KMS-11 (cell line): Measurements from ENCODE around the gene SPOCK3.

Experiments used
- H2AFZ ChIP-seq: fragments of 200-600 bp; sonication (generic); 2 replicates; pipeline ENCODE4 v1.6.1; 2016; ENCODE audit warnings: antibody characterized with exemption, mixed run types, low read depth
- H3K27ac ChIP-seq: fragments of 200-600 bp; sonication (generic); 2 replicates; pipeline ENCODE4 v1.6.1; 2016; ENCODE audit warnings: mild to moderate bottlenecking, mixed run types
- H3K27me3 ChIP-seq: fragments of 200-600 bp; sonication (generic); 2 replicates; pipeline ENCODE4 v1.6.1; 2017; ENCODE audit warnings: mild to moderate bottlenecking, low read depth, mixed run types, moderate library complexity; ENCODE audit not compliant: insufficient read depth
- H3K36me3 ChIP-seq: fragments of 200-600 bp; sonication (generic); 2 replicates; pipeline ENCODE4 v1.6.1; 2017; ENCODE audit warnings: mild to moderate bottlenecking, mixed run types; ENCODE audit not compliant: insufficient read depth
- H3K4me1 ChIP-seq: fragments of 200-600 bp; sonication (generic); 2 replicates; pipeline ENCODE4 v1.6.1; 2016; ENCODE audit warnings: mild to moderate bottlenecking, low read depth, mixed run types; ENCODE audit not compliant: poor library complexity, severe bottlenecking
- H3K4me2 ChIP-seq: fragments of 200-600 bp; sonication (generic); 2 replicates; pipeline ENCODE4 v1.7.0; 2016; ENCODE audit warnings: mild to moderate bottlenecking, mixed run types
- H3K4me3 ChIP-seq: fragments of 200-600 bp; sonication (generic); IDR thresholded peaks from 2 replicates; pipeline ENCODE4 v1.6.1; 2017; ENCODE audit warnings: low read depth, low read length, mixed read lengths; ENCODE audit not compliant: insufficient read depth
- H3K79me2 ChIP-seq: fragments of 200-600 bp; sonication (generic); 2 replicates; pipeline ENCODE4 v1.6.1; 2016; ENCODE audit warnings: low read depth, mixed run types; ENCODE audit not compliant: insufficient read depth
- H3K9ac ChIP-seq: fragments of 200-600 bp; sonication (generic); 2 replicates; pipeline ENCODE4 v1.6.1; 2016; ENCODE audit warnings: mild to moderate bottlenecking, mixed run types
- H4K20me1 ChIP-seq: fragments of 200-600 bp; sonication (generic); 2 replicates; pipeline ENCODE4 v1.6.1; 2016; ENCODE audit warnings: mild to moderate bottlenecking, mixed run types; ENCODE audit not compliant: insufficient read depth
- TF ChIP-seq, protein P1 (sequence below): fragments of 200-600 bp; sonication (generic); conservative IDR thresholded peaks from 2 replicates; pipeline ENCODE4 v1.6.1; 2017; ENCODE audit warnings: low read depth, mild to moderate bottlenecking, antibody characterized with exemption, low read length, moderate library complexity, mixed read lengths

Gene SPOCK3

DNA sequence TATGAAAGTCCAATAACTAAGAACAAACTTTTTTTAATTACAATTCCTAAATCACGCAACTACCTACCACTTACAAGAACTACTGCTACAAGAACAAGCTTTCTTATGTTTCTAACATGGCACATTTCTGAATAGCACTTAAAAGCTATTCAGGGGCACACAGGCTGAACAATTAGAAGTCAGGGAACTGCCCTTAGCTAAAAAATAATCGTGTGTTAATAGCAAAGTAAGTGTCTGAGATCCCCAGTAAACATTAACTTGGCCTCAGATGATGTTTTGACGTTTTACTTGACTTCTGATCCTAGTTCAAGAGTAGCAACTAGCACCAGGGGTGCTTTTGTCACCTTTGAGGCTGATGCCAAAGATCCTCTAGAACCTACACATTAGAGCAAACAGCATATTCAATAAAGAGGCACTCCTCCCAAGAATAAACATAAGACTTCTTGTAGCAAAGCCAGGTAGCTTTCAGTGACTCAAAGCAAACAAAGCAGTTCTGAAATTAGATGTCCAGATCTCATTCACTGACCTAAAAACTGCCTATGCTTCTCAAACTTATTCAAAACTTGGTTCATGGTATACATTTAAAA is 16.2 kb downstream of the SPOCK3 start:
- H3K36me3 ChIP-seq: no peaks in the 10 kb centered on the region
- H3K27me3 ChIP-seq: no peaks in the 10 kb centered on the region
- H3K4me3 ChIP-seq: no peak overlapping the region
- no peak overlapping the region for H3K27ac ChIP-seq
- H3K9ac ChIP-seq: no peak overlapping the region
- TF ChIP-seq, protein P1, sequence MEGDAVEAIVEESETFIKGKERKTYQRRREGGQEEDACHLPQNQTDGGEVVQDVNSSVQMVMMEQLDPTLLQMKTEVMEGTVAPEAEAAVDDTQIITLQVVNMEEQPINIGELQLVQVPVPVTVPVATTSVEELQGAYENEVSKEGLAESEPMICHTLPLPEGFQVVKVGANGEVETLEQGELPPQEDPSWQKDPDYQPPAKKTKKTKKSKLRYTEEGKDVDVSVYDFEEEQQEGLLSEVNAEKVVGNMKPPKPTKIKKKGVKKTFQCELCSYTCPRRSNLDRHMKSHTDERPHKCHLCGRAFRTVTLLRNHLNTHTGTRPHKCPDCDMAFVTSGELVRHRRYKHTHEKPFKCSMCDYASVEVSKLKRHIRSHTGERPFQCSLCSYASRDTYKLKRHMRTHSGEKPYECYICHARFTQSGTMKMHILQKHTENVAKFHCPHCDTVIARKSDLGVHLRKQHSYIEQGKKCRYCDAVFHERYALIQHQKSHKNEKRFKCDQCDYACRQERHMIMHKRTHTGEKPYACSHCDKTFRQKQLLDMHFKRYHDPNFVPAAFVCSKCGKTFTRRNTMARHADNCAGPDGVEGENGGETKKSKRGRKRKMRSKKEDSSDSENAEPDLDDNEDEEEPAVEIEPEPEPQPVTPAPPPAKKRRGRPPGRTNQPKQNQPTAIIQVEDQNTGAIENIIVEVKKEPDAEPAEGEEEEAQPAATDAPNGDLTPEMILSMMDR: no peak
- H2AFZ ChIP-seq: no peak overlapping the region
- no peak overlapping the region for H3K4me2 ChIP-seq
- H4K20me1 ChIP-seq: no peaks in the 10 kb centered on the region
- peaks cover 5% of the 10 kb centered on the region for H3K4me1 ChIP-seq
- H3K79me2 ChIP-seq: no peaks in the 10 kb centered on the region

DNA sequence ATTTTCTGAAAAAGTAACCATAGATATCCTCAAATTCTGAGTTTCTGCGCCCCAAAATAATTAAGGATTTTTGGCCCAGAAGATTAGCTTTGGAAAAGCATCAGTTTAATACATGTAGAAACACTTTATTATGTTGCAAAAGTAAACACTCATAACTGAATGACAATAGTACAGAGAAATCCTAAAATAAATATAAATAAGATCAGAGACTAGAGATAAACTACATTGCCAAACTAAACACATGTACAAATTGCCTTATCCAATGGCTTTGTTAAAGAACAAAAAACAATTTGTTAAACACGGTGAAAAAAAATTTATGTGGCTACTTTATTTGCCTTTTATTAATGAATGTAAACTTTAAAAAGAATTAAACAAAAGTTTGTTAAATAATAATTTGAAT is 17.5 kb downstream of the SPOCK3 start:
- Histone ChIP-seq H3K4me3 (no peak overlapping the region), H3K9ac (no peak overlapping the region), H3K4me1 (peaks cover under 1% of the 10 kb centered on the region), H3K27ac (no peak overlapping the region), H4K20me1 (no peaks in the 10 kb centered on the region), H3K79me2 (no peaks in the 10 kb centered on the region), H3K27me3 (no peaks in the 10 kb centered on the region), H3K4me2 (no peak overlapping the region), H3K36me3 (no peaks in the 10 kb centered on the region), H2AFZ (no peak overlapping the region)
- TF ChIP-seq, protein P1: no peak

DNA sequence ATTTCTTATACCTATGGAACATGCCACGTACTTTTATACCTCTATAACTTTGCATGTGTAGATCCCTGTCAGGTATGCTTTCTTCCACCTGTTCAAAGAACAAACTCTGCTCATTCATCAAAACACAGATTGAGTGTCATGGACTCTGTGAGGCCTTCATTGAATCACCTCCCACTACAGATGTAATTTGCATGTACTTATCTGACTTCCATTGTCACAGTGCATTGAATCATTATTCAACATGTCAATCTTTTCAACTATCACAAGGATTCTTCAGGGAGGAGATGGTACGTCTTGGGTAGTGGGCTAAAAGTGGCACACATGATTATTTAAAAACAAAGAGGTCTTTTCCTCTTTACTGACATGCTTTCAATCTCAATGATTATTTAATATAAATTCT is 24.1 kb downstream of the SPOCK3 start:
- H3K79me2 ChIP-seq: no peaks in the 10 kb centered on the region
- no peak overlapping the region for H3K27ac ChIP-seq
- H3K36me3 ChIP-seq: no peaks in the 10 kb centered on the region
- no peaks in the 10 kb centered on the region for H3K27me3 ChIP-seq
- H3K4me3 ChIP-seq: no peak overlapping the region
- TF ChIP-seq, protein P1: no peak
- H2AFZ ChIP-seq: no peak overlapping the region
- no peak overlapping the region for H3K9ac ChIP-seq
- H4K20me1 ChIP-seq: no peaks in the 10 kb centered on the region
- H3K4me2 ChIP-seq: no peak overlapping the region
- no peaks in the 10 kb centered on the region for H3K4me1 ChIP-seq

DNA sequence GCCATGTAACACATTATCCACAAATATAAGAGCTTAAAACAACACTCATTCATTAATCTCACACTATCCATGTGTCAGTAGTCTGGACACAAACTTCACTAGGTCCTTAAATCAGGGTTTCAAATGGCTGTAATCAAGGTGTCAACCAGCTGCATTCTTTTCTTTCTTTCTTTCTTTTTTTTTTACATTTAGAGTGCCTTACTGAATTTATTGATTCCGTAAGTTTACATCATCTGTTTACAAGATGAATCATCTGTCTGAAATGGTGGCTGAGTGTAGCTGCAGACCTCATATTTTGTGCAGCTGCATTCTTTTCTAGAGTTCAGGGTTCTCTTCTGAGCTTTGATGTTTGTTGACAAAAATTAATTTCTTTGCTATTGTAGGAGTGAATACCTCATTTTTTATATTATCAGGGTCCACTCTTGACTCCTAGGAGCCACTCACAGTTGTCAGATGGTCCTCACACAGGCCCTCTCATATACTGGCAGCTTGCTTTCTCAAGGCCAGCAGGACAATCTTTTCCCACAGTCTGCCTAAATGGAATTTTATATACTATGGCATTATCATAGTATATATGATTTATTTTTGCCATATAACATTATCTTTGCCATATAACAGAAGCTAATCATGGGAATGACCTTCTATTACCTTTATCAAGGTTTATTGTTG is 37.8 kb downstream of the SPOCK3 start:
- Histone ChIP-seq H3K79me2 (no peaks in the 10 kb centered on the region), H4K20me1 (no peaks in the 10 kb centered on the region), H3K36me3 (no peaks in the 10 kb centered on the region), H3K4me3 (no peak overlapping the region), H3K4me2 (no peak overlapping the region), H3K9ac (no peak overlapping the region), H2AFZ (no peak overlapping the region), H3K4me1 (no peaks in the 10 kb centered on the region), H3K27ac (no peak overlapping the region), H3K27me3 (no peaks in the 10 kb centered on the region)
- TF ChIP-seq, protein P1: no peak
